Dermis microvascular lymphatic vessel endothelial cell (primary cell): ENCODE results near the gene RAPGEF1. TPM values are rescaled to one million over a fixed set of nuclear protein-coding genes. Genes with fewer than 3 reads are reported as not detected.

ENCODE experiments used
- DNase-seq, 2 donors: peaks; one replicate each; pipeline versions ENCODE4 v3.0.0 to v3.0.0-alpha.2; 2010; ENCODE audit warnings: low read depth in 2 of 2
- total RNA-seq: library from RNA; depleted of rRNA; stranded (reverse); fragments of >200 nt; gene quantifications from 2 replicates; pipeline ENCODE4 v1.2.1, GENCODE V29; 2014

The RAPGEF1 gene
- total RNA-seq, 1 donor from 2014 or later, result 32.9 TPM

GRCh38 chr9:131530920-131531832 is 208.7 kb downstream of the RAPGEF1 start, which contains the start of gene UCK1:
Gene UCK1, minus strand, starts transcription at chr9:131531263. Its CDS starts 89 bp downstream, at chr9:131531174.
- peak; percentile 44 to 86 for DNase-seq

DNA sequence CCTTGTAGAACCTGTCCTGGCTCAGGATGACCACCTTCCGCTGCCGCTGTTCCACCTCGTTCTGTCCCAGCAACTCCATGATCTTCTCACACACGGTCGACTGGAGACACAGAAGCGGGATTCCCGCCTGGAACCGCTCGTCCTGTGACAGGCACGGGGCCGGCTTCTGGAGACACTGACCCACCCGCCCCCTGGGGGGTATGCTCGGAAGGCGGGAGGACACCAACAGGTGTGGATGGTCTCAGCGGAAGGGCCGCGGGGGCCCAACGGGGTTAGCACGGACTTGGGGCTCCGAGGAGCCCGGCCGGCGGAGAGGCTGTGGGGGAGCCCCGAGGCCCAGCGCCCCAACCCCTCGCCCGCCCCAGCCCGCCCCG is 209.3 kb downstream of the RAPGEF1 start:
- DNase-seq, result peak in 1 of 2 donors; percentile 46

- no peak for DNase-seq
These were observed 210.0 kb downstream of the RAPGEF1 start for GRCh38 chr9:131529597-131530545.

DNA sequence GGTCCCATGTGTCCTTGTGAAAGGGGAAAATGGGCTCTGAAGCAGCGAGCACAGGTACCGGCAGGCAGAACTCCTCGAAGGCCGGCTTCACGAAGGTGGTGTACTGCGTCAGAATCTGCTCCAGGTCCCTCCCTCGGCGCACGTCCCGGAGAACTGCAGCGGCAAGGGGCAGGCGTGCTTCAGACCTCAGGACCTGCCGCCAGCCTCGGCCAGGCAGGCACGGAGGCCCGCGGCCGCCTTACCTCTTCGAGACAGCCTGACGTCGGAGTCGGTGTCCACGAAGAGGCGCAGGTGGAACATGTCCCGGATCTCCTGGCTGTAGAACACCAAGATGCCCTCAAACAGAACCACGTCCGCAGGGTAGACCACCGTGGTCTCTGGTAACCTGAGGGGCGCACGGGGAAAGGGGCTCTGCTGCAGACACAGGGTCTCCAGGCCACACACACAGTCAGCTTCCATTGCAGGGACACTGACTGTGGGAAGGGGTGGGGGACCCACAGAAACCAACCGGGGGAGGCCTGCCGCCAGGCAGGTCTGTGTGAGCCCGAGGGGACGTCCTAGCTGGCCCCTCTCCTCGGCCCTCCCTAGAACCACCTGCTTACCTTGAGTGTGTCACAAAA is 210.9 kb downstream of the RAPGEF1 start:
- DNase-seq, result no peak

- DNase-seq, result no peak
These were observed 211.7 kb downstream of the RAPGEF1 start for GRCh38 chr9:131528186-131528585.

Other genes starting within 250 kb of the RAPGEF1 start
- gene POMT1, start 237.2 kb downstream of the RAPGEF1 start, total RNA-seq, result 21.1 and 28.4 TPM in 2 replicates
- 14.0 and 20.6 TPM in 2 replicates for gene UCK1, start 208.8 kb downstream of the RAPGEF1 start, total RNA-seq
- gene PRRT1B, start 194.6 kb downstream of the RAPGEF1 start, total RNA-seq, result not detected in 2 replicates